HG02642 (cell line): ENCODE results near the gene CLCF1.
A peak's percentile ranks its signal among the peaks of the same experiment; 100 is the strongest.

Source experiments
- ATAC-seq: cut with Tn5 transposase; IDR thresholded peaks from one replicate; pipeline ENCODE4 v1.9.1; 2021; ENCODE audit warnings: mild to moderate bottlenecking; ENCODE audit not compliant: unreplicated experiment, poor library complexity

Gene CLCF1

DNA sequence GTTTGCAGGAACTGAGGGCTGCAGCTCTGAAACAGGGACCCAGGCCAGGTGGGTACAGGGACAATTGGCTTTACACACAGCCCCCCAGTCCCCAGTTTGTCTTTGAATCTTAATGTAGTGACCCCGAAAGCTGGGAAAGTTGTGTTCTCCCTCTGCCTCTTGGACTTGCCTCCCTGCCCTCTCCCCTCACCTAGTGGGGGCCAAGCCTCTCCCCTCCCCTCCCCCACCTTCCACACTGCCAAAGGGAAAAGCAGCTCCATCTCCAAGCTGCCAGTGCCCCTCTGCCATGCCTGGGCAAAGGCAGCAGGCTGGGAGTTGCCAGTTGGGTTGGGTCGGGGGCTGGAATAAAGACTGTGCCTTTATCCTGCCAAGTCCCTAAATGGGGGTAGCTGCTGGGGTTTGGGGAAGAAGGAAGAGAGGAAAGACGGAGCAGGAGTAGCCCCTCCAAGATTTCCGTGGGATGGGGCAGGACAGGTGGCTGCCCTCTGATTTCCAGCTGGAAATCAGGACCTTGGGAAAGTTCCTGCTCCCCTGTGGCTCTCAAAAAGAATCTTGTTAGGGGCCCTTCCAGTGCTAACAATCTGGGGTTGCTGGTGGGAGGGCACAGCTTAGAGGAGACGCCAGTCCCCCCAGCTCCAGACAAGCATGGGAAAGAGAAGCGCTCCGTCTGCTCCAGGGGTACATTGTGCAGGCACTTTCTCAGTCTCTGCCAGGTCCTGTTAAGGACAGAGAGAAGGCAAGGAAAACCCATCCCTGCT is 2.8 kb upstream of the CLCF1 start:
- ATAC-seq, result no peak

DNA sequence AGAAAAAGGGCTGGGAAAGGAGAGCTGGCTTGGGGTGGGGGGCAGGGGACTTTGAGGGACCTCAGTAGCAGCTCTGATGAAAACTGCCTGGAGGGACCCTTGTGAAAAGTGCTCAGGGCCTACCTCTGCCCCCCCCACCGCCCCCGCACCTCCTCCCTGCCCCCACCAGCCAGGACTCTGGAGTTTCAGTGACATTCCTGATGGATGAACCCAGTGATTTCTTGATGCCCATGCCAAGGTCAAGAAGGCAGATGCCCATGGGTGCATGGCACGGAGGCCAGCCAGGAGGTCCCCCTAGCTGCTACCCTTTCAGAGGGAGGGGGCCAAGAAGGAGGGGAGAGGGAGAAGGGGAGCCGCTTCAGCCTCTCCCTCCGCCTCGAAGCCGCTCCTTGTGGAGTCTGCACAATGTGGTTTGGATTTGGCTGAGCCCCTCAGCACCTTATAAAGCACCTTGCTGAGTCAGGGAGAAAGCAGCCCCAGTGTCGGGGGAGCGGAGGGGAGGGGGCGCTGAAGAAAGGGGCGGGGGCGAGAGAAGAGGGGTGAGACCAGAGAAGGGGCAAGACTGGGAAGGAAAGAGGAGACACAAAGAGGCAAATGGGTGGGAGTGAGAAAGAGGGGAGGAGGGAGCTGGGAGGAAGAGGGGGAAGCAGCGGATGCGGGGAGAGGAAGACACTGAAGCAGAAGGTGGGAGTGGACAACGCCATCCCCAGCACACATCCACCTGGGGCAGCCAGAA is 2.1 kb upstream of the CLCF1 start:
- no peak for ATAC-seq

DNA sequence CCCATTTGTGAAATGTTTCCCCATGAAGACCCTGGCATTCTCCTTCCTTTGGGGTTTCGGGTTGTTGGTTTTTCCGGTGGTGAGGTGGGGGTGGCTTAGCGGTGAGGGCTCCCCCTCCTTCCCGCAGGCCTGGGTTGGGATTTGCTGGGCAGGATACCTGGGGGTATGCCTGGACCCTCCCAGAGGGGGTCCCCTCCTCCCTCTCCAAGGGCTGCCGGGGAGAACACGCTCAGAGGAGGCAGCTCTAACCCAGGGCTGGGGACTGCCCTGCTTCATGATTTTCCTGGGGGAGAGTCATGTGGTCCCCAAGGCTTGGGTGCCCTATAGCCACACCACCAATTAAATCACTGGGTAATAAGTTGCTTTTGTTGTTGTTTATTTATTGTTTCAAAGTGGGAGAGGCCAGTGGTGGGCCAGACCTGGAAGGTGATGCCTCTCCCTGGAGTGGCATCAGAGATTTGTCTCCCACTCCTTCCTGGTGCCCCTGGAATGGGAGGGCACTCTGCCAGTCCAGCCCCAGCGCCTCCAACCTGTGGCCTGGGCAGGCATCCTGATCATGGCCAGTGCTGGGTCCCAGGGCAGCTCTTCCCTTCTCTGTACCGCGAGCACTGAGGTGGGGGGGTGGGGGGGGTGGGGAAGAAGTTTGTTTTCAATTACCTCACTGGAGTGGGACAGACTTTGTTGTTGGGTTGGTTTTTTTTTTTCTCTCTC is 1.3 kb upstream of the CLCF1 start:
- ATAC-seq, result no peak

DNA sequence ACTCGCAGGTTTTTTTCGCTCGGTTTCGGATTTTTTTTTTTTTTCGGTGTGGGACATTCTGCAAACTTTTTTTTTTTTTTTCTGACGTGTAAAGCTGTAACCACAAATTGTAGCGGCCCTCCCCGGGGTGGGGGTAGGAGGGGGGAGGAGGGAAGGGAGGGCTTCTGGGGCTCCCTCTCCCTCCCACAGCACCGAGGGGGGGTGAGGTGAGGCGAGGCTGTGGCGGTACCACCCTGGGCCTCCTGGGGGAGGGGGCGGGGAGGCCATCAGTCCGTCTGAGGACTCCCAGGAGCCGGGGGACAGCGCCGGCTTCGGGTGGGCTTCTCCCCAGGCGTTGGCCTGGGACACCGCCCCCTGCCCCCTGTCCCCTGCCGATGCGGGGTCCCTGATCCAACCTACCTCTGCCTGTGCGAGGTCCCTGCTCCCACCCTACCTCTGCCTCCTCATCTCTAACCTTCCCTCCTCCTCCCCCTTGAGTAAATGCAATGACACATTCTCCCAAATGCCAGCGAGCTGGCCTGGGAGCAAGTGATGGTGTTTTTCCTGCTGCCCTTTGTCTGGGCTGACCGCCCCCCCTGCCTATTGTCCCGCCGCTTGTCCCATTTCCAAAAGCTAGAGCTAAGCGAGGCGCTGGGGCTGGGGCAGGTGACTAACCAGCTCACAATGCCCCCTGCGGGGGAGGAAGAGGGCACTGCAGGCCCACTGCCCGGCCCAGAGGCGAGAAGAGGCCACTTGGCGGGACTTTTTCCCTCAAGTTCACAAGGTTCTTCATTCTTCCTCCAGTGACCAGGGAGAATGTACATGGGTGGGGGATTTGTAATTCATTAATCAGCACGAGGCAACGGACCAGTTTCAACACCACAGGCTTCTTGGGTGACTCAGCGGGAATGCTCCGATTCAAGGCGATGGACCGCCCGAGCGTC is 511 bp upstream of the CLCF1 start:
- ATAC-seq, result peak; percentile 23

DNA sequence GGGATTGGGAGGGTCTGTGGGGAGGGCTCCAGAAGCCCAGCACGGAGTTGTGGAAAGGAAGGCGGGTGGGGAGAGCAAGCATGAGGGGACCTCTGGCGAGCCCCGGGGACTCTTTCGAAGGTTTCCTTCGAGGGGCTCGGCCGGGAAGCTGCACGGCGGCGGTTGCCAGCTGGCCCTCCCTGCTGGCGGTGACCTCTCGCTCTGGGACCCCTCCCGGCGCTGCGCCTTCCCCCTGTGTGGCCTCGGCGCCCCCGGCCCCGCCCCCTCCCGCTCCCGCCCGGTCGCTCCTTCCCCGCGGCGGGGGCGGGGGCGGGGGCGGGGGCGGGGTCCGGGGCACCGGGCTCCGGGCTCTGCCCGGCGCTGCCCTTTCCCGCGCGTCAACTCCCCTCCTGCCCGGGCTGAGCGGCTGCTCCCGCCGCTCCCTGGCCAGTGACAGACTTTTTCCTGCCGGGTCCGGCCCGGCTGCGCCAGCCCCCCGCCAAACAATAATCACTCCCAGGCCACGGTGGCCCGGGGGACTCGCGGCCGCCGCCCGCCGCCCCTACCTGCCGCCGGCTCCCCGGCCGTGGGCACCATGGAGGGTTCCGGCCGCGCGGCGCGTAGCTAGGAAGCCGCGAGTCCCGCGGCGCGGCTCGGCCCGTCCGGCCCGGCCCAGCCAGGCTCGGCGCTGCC is 941 bp downstream of the CLCF1 start:
- peak; percentile 24 for ATAC-seq

DNA sequence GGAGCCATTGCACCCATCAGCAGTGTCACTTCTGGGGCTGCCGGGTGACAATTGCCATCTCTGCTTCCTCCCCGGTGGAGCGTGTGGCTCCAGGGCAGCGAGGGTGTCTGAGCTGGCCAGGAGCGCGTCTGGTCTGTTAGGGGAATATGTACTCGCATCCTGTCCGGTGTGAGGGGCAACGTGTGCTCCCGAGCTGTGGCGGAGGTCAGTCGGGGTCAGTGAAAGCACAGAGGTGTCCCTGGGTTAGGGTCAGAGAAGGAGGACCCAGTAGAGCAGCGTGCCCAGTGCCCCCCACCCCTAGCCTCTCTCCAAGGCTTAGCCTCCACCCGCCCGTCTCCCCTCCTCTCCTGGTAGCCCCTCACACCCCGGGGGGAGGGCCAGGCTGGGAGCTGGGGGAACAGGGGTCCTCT is 1.5 kb downstream of the CLCF1 start:
- ATAC-seq, result no peak

DNA sequence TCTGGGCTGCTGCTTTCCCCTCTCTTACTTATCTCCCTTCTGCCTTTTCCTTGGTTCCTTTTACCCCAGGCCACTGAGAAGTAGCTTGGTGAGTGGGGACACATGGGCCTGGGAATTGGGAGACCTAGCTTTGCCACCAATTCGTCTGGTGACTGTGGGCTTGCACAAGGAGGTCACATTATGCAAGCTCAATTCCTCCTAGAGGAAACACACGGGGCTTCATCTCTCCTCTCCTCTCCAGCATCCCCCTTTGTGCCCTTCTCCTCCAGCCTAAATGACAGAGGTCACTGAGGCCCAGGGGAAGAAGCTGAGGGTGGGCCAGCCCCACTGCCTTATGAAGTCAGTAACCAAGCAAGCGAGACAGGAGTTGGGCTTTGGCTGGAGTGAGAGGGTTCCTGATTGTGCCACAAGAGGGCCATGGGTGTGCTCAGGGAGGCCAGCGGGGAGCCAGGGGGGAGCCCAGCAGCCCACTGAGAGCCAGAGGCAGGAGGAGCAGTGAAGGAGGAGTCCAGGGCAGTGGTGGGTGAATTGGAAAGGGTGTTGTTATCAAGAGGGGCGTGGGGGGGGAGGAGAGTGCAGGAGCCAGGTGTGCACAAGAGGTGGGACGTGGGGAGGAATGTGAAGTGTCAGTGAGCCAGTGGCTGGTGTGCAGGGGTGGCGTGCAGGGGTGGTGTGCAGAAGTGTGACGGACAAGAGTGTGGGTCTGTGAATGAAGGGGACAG is 2.0 kb downstream of the CLCF1 start:
- ATAC-seq, result no peak

DNA sequence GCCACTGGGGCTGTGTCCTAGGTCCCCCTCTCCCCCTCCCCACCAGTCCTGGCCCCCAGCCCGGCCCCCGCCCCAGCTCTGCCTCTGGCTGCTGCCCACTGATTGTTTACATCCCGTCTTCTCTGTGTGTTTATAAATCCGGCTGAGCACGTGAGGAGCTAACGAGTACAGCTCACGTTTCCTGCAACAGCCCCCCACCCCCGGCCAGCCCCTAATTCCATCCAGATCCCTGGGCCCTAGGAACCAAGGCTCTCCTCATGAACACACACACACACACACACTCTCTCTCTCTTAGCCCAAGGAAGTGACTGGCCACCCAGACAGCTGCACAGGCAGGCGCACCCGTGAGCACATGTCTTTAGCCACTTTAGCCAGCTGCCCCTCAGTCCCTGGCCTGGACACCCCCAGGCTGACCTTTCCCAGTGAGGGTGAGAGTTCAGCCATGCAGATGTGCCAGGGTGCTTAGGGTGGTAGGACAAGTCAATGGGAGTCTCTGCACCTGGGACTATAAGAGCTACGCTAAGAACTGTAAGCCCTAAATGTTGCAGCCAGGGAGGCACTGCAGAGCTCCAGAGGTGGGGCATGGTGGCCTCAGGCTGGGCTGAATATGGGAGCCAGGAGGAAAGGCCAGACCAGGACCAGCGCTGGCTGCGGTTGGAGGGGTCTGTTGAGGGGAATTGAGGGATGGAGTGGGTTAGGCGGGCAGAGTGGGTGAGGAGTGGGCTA is 2.9 kb downstream of the CLCF1 start:
- no peak for ATAC-seq

DNA sequence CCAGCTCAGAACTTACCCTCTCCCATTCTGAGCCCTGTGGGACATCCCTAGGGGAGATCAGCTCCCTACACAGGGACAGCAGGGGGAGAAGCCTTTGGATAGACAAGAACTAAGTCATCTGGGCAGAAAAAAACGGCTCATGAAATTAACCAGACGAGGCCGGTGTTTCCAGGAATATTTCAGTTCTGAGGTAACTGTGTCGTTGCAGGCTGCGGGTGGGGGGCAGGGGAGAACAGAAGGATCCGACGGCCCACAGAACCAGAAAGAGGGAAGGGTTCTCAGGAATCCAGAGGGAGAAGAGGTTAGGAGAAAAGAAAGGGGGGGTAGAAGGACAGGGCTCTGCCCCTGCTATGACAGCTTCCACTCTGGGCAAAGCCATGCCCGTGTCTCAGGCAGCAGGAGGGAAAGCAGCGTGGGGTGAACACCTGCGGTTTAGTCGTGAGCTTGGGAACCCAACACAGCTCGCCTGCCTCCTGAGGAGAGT is 3.6 kb downstream of the CLCF1 start:
- ATAC-seq, result no peak

DNA sequence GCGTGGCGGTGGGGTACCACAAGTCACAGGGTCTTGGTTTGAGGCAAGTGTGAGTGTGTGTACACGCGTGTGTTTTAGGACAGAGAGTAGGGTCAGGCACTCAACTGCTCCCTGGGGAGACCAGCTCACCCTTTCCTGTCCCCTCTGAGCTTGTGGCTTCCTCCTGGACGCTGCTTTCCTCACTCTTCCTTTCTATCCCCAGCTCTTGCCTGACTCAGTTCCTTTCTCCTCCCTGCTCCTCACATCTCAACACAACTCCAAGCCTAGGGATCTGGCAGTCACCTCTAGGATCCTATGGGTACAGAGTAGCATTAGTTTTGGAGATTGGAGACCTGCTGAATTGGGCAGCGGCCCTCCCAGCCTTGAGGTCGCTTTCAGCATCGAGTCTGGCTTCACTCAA is 4.1 kb downstream of the CLCF1 start:
- ATAC-seq, result no peak

DNA sequence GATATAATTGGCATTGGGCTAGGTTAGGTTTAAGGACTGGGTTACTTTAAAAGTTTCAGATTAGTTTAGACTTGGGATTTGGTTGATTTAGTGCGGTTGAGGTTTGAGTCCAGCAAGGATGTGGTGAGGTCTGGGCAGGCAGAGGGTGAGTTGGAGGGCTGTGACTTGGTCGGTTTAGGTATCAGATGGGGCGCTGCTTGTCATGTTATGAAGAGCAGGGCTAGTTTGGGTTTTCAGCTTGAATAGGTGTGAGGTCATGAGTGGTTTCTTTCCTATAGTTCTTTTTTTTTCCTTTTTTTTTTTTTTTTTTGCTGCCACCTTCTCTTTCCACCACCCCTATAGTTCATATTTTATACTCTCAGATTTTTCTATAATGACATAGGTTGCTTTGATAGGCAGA is 4.8 kb downstream of the CLCF1 start:
- no peak for ATAC-seq

DNA sequence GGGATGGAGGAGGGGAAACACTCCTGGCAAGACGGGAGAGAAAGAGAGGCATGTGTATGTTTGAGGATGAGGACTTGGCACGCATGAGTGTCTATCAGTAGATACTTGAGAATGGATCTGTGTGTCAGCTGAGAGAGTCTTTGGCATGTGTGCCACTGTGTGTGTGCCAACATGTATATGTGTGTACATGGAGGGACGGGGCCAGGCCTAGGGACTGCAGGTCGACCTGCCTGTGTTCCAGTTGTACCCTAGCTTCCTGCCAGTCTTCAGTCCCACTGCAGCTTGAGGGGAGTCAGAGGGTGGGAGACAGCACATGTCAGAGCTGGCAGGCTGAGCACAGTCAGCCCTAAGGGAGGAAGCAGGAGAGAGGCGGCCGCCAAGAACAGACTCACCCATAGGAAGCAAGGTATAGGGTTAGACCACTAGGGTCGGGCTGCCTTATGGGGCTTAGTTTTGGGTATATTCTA is 5.6 kb downstream of the CLCF1 start:
- ATAC-seq, result no peak

DNA sequence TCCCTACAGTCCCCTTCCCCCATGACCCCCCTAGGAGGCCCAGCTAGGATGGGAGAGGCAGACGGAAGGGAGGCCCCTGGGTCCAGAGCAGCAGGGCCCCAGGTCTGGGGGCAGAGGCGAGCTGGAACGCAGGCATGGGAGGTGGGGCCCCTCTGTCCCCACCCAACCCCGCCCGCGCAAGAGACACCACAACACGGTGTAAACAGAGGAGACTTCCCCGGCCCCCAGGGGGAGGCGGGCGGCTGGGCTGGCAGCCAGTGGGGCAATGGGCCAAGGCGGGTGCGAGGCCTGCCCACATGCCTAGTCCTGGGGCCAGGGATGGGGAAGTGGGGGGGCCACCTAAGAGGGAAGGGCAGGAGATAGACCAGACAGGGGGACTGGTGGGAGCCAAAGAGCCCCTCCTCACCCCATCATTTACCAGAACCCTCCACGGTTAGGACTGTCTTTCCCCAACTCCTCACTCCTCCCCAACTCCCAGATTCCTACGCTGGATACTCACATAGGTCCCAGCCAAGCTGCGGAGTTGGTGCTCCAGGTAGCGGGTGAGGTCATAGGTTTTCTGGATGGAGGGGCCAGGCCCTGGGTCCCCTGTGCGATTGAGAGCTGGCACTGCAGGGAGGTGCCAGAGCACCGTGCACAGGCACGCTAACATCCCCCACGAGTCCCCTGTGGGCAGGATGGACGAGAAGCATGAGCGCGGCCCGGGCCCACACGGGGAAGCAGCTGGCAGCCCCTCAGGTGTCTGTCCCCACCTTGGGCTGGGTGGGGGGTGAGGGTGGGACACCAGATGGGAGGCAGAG is 6.2 kb downstream of the CLCF1 start:
- no peak for ATAC-seq

DNA sequence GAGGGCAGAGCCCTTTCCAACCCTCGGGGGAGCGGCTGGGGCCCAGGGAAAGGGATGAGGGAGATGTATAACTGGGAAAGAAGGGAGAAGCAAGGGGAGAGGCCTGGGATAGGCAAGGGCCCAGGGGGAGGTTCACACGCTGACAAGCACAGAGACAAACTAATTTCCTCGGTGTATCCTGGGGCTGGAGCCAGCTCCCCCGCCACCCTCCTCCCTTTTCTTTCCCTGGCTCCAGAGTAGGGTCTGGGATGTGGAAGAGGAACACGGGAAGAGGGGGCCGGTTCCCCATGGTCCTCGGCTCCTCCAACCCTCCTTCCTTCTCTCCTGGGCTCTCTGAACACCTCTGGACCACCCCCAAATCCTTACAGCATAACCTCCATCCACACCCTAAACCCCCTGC is 6.9 kb downstream of the CLCF1 start:
- no peak for ATAC-seq

DNA sequence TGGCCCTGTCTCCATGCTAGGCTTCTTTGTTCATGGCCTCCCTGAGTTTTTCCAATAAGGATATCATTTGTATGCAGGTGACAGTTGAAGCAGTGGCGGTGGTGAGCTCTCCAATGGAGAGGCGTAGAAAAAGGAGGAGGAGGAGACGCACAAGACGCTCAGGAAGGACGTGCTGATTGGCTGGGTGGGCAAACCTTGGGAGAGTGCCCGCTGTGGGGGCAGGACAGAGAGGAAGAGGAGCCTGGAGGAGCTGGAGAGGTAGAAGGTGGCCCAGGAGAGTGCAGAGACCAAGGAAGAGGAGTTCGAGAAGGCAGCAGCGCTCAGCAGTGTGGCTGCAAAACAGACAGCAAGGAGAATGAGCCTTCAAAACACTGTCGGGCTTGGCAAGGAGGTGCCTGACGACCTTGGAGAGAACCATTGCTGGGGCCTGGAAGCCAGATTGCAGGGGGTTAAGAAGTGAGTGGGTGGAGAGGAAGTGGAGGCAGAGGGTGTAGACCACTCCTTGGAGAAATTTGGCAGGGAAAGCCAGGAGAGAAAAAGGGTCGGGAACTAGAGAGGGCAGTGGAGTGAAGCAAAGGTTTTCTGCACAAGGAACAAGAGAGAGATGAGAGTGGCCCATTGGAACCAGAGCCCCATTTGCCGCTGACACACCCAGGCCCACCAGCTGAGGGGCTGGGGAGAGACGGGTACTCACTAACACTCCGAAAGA is 7.5 kb downstream of the CLCF1 start:
- no peak for ATAC-seq

DNA sequence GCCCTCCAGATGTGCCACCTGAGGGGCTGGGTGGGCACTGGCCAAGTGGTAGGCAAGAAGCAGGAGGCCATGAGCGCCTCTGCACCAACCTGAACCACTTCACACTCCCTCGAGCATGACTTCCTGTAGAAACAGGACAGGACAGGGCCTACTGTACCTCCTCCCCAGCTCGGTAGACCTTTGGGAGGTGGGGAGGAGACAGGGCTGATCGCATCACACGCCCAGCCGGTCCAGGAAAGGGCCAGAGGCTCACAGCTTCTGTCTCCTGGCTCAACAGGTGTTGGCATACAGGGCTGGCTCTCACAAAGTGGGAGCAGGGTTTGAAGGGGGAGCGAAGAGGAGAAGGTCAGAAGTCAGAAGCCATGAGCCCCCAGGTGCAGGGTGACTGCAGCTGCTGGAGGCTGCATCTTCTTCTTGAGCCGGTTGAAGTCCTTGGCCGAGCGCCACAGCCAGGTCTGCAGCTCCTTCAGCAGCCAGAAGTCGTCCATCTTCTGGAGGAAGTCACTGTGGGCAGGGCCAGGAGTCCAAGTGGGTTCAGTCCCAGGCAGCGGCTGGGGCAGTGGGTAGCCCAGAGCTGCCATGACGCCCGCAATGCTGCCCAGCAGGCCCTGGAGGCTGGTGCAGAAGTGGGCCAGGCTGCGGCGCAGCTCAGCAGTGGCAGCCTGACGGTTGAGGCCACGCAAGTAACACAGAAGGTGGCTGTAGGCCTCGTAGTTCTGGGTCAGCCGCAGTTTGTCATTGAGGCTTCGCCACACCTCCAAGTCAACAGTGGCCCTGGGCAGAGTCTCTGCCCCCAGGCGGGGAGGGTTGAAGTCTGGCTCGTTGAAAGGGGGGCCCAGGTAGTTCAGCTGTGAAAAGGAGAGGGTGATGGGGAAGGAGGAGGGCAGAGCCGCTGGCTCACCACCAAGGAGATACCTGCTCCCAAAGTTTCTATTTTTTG is 8.3 kb downstream of the CLCF1 start:
- no peak for ATAC-seq
